NCI-H69 (cell line): ENCODE results near the gene FOXA1.

Experiments
- DNase-seq: peaks from one replicate; lab custom pipeline; 2025; lab: John Stamatoyannopoulos, UW

Gene FOXA1

DNA sequence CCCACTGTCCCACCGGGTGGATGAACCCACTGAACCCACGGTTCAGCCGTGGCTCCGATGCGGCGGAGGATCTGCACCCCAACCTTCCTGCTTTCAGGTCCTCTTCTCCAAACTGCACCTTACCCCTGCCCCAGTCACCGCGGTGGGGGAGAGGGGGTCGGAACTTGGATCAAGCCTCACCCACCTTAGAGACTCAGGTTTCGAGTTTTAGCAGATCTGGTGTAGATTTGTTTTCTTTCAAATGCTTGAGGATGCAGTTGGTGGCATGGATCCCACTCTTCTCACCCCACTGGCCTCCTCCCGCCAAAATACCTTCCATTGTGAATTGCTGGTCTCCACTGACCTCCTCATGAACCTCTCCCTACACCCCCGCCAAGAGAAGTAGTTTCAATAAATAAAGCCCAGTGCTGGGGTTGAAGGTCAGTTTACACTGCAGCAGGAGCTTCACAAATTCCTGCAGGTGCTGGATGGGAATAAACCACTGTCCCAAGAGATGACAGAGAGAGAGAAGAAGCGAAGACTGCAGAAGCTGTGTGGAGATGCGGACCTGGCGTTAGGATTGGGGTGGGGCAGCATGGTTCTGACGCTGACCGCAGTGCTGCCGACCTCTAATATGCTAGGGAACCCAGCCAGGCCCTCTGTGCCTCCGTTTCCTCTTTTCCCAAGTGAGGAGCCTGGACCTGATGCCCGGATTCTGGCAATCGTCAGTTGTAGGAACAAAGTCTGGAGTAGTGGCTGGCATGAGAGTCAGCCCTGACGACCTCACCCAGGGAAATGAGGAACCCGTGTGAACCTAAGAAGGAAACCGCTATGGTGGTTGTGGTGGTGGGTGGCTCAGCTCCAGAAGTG is 7.8 kb upstream of the FOXA1 start:
- no peak for DNase-seq

DNA sequence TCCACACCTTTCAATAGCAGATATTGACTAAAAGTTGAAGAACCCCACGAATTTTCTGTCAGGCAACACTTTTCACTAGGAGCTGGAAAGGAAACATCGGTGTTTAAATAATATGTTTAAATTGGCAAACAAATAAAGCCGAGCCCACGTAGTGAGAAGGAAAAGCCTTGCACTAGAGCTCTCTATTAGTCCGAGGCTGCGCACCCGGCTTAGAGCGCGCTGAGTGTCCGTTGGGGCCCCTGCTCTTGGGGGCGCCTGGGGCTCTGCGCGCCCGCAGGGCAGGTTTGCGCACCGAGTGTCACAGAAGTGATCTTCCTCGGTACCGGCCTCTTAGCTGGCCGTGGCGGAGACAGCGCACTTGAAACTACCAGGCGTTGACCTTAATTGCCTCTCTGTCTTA is 6.8 kb upstream of the FOXA1 start:
- no peak for DNase-seq

DNA sequence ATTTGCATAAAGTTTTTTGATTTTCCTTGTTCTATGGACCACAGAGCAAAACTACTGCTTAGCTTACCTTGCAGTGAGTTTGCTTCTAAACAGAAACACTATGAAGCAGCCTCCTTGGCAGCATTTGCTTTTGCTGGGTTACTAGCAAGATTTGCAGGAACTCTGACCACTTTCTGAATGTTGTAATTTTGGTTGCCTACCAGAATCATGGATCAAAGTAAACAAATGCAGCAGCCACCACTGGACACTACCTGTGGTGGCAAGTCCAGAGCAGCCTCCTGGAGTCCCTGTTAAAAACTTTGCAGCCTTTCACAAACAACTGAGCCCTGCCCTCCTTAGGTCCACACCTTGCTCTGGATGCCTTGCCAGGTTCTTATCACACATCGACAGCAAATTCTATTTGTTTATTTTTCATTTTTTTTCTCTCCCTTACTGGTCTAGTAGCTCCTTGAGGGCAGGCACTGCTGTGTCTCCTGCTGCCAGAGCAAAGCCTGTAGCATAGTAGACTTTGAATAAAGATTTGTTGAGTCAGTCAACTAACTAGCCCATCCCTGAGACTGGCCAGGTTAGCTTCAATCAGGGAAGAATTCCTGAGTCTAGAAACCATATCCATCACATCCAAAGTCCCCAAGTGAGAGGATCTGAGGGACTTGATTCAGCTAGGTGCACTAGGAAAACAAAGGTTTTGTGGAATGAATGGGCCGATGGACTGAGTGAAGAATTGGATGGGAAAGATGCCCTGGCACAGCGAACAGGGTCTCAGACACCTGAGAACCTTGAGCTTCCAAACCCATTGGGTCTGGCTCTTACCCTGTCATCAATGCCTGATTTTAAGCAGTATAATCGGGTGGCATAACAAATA is 6.1 kb upstream of the FOXA1 start:
- no peak for DNase-seq

DNA sequence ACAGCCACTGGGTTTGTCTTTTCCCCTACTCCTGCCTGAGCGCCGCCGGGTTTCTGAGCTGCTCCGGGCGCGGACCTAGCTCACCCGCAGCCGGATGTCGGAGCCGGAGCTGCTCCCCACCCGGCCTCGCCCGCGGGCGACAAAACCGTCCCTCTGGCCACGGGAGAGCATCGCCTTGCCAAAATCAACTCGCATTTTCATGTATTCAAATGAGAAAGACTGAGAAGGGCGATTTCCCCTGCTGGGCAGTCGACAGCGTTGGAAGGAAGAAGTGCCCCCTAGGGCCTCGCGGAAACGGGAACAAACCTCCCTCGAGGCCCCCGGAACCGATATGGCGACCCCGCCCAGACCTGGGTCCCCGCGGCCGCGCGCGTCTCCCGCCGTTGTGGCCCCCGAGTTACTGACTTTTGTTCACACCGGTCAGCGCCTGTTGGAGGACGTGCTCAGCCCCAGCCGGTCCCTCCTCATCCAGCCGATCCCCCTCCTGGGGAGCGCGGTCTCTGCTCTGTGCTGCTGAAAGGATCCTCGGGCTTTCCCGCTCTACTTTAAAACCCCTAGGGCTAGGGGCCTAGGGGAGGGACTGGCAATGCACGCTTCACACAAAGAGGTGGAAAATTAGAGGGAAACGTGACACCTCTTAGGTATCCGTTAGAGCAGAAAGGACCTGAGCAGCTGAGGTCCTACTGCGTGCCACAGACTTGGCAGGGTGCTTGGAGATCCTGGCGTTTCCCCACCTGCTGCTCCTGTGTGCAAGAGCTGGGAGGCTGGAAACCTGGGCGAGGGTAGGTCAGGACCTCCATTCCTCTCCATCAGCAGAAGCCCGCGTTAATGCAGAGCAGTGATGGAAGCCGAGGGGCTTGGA is 4.7 kb upstream of the FOXA1 start:
- peak; percentile 97 for DNase-seq

DNA sequence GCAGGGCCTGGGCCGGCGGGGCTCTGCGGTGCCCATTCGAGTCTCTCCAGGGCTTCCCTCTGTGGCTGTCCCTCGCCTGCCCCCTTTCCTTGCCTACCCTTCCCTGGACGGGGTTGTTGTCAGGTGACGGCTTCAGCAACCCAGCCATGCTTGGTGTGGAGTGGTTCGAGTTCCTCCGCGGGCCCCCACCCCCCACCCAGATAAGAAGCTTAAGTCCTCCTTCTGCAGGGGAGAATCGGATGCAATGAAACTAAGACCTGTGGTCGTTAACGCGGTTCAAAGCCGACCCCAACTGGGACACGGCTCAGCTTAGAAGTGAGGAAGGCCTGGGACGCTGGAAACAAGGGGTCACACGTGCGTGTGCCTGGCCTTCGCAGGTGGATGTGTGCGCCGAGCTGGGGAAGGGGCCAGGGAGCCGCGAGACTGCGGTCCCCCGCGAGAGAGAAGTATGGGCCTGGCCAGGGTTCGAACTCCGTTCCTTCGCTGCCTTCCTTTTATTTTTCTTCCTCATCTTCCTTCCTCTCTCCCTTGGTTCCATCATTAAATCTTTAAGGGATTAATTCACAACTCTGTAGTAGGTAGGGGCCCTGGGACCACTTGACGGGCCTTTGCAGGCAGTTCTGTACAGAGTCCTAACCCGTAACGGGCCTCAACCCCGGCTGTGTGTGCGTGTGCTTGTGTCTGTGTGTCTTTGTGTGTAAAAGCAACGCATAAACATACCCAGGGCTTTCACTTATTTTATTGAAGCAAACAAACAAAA is 3.9 kb upstream of the FOXA1 start:
- DNase-seq: peak; percentile 79

DNA sequence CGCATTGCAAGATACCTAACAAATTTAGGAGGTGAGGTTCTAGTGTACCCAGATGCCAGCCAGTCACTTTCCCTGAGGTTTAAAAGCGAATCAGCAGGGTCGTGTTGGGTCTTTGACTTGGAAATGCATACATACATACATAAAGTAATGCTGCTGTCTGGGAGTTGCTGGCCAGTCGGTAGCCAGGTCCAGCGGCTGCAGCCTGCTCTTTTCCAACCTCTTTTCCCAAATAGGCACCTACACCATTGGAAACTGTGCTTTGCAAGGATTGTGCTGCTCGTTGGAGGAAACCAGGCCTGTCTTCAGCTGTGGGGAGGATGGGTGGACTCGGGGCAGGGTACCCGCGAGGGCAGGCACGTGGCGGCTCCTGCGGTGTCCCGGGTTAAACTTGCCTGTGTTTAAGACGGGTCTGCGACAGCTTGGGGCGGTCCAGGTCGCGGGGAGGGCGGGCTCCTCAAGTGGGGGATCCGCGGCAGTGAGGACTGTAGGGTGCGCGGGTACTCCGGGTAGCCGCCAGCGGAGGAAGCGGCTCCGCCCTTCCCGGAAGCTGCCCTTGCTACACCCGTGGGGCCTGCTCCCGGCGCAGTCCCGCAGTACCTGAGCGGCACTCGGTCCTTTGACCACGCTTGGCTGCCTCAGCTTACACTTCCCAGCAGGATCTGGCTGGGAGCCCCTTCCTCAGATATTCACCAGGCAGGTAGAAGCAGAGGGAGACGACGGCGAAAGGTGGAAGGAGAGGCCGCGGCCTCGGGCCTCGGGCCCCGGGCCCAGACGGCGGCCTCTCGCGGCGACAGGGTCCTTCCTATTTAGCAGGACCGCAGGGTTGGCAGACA is 3.1 kb upstream of the FOXA1 start:
- DNase-seq: peak; percentile 85

DNA sequence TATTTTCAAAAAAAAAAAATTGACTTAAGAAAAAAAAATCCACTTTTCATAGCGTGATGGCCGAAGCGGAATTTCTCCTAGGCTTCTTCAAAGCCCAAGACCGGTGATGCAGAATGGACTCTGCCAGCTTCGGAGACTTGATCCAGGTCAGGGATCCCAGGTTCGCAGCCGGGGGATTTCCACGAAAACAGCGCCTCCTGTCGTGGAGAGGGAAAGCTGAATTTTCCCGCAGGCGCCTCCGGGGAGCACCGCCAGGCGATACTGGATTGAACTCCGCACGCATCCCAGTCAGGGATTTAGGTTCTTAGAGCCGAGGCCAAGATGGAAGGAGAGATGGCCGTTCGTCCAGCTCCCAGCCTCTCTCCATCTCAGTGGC is 2.5 kb upstream of the FOXA1 start:
- peak; percentile 93 for DNase-seq

DNA sequence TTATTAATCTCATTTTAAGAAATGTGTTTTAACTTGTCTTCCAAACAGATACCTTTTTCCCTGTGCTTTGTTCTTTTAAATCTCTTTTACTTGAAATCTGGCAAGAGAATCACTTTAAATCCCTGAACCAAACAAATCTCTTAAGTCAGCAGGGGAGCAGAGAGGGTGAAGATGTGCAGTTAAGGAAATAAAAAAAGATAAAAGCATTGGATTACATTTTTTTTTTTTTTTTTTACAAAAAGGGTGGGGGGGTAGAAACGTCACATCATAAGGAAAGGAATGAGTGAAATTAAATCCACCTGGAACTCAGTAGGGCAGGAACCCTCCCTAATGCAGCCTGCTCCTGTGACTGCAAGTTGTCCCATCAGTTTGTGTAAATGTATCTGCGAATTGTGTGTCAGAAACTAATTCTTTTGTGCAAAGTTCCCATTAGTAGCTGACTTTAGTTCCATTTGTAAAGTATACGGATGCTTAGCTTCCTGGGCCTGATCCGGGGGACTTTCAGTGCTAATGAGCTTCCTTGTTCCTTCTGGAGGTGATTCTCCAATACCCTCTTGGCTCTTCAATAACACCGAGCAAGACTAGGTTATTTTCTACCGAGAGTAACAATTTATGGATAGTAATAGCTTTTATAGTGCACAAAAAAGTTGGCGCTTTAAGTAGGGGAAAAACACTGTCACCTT is 1.9 kb upstream of the FOXA1 start:
- peak; percentile 83 for DNase-seq

DNA sequence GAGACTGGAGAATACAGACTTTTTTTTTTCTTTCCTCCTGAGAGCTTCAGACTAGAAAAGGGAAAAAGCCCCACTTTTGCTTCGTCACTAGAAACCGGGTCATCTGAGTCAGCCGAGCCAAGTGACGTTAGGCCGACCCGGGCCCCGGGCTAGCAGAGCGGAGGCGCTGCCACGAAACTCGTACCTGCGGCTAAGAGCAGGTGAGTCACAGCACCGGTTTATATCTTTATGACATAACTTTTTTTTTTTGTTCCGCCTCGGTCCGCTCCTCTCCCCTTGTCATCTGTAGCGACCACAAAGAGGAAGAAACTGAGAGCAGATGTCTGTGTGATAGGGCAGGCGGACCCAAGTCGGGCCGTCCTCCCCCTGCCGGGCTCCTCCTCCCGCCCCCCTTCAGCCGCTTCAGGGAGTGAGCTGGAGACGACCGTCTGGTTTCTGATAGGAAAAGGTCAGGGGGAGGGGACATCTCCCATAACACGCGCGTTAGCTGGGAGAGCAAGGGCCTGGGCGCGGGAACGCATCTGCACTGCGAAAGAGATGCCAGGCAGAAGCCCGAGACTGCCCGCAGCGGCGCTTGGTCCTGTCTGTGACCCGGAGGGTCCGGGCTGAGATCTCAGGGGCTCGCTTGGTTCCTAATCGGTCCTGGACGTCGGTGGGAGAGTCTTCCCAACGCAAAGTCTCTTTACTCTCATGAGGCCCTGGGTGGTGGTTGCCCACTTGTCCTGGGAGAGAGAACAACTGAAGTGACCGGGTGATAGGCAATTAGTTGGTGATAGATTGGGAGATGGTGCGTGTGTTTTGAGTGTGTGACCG is 966 bp upstream of the FOXA1 start:
- DNase-seq: peak; percentile 99

DNA sequence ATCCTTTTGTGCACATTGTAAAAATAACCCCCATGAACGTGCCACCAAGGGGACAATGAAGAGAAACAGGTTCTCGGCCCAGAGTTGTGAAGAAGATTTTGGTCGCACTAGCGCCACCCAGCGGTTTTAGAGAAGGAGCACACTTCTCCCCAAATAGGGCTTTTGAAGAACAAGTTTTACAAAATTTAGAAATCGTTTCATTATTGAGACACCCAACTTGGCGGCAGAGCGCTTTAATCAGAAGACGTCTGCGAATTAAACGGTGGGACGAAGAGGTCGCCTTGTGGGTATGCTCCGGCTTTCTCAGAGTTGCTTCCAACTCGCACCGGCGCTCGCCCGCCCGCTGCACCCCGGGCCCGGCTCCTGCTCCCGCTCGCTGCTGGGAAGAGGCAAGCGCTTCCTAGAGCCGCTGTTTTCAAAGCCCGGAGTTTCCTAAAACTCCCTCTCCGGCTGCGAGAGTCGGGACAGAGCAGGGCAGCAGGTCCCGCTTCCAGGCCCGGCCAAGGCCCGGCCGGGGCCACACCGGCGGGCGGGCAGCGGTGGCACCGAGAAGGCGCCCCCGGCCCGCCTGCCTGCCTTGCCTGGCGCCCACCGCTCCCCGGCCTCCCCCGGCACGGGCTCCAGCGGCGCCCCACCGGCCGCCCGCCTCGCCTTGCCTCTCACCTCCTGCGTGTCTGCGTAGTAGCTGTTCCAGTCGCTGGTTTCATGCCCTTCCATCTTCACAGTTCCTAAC is 645 bp downstream of the FOXA1 start:
- DNase-seq: peak; percentile 97

DNA sequence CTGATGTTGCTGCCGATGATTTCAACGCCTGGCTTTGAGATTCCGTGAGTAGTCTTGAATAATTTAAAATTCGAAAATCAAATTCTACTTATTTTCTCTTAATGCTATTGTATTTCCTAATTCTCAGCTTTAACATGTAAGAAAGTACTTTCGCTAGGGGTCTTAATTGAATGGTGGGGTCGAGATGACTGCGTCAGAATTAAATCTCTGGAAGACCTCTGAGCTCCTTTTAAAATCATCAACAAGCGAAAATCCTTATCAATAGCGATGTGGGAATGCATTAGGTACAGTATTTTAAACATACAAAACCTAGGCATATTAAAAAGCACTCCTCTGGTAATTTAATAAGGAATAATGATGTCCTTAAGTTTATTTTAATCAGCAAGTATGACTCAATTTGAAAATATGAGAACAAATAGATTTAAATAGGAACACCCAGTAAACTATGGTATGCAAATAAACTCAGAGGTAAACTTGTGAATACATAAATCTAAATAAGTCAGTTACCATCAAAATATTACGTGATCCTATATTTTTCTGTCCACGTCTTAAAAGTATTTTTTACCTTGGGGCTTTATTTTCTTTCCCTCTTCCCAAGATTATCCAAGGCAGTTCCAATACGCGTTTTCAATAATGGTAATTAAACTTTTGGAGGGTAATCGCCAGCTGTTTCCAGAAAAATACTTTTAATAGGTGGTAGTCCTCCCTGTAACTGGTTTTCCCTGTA is 1.4 kb downstream of the FOXA1 start:
- peak; percentile 56 for DNase-seq

DNA sequence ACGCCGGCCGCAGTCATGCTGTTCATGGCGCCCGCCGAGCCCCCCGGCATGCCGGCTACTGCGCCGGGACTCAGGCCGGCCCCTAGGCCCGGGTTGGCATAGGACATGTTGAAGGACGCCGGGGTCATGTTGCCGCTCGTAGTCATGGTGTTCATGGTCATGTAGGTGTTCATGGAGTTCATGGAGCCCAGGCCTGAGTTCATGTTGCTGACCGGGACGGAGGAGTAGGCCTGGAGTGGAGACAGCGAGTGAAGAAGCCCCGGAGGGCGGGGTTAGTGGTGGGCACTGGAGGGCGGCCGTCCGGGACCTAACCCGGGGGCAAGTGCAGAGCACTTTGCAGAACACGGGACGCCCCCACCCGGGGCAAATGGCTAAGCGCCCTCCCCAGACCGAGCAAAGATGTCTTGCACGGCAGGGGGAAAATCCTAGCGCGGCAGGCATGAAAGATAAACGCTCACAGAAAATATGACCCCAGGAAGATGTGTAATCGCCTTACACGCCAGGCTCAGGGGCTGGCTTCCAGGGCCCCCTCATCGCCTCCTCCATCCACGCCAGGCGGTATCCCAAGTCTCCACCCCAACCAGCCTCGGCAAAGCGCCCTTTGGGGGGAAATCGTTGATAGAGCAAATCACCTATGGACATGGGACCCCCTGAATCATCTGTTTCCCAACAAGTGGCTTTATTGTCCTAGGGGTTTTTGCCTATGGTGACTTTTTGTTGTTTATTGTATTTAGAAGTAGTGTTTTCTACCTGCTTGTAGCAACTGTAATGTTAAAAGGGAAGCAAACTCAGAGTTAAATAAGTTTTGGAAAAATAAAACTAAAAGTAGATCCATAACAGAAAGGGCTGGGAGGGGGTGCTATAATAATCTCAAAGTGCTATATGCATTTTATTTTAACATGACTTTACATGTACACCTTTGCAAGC is 2.3 kb downstream of the FOXA1 start:
- DNase-seq: peak; percentile 92

DNA sequence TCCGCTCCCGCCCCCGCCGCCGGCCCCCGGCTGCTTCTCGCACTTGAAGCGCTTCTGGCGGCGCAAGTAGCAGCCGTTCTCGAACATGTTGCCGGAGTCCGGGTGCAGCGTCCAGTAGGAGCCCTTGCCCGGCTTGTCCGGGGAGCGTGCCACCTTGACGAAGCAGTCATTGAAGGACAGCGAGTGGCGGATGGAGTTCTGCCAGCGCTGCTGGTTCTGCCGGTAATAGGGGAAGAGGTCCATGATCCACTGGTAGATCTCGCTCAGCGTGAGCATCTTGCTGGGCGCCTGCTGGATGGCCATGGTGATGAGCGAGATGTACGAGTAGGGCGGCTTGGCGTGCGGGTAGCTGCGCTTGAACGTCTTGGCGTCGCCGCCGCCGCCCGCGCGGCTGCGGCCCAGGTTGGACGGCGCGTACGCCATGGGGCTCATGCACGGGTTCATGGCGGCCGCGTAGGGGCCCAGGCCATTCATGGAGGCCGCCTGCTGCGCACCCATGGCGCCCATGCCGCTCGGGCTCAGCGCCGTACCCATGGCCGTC is 3.0 kb downstream of the FOXA1 start:
- DNase-seq: peak; percentile 88

DNA sequence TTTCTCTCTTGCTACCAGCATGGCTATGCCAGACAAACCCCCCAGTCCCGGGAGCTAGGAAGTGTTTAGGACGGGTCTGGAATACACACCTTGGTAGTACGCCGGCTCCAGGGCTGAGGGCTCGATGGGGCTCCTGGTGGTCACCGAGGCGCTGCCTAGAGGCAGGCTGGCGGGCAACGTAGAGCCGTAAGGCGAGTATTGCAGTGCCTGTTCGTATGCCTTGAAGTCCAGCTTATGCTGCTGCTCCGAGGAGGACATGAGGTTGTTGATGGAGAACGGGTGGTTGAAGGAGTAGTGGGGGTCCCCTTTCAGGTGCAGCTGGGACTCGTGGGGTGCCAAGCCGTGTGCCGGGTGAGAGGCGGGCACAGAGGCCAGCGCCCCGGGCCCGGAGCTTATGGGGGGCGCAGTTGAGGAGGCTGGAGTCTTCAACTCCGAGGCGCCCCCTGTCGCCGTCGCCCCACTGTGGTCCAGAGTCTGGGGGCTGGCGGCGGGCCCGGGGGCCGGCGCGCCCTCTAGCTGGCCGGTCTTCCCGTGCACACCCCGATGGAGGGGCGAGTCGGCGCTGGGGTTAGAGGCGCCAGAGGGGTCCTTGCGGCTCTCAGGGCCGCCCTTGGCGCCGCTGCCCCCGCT is 3.6 kb downstream of the FOXA1 start:
- peak; percentile 94 for DNase-seq

DNA sequence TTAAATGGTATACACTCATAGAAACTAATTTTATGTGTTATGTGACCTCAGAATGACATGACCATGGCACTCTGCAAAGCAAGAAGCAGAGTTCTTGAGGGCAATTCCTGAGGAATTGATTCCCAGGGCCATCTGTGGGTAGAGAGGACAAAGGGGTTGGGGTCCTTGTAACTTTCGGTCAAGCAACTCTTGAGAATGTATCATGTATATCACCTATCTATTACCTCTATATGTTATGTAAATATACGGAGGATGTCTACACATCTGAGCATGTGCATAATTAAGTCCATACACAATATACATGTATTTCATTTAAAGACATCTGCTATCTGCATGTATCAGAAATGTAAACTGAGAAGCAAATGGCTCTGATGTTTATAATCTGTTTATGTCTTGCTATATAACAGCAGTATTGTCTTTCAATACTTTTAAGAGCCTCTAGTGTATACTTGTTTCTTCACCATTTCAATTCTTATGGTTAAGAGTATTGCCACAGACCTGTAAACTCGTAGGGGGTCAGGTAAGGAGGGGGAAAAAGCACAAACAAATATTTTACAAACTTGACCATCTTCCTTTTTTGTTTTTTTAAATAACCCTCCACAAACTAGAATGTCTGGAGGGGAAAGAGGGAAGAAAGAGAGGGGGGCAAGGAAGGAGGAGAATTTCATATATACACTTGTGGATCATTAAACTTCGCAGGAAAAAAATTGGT is 4.5 kb downstream of the FOXA1 start:
- peak; percentile 77 for DNase-seq
